C1 segment of cervical spinal cord (tissue), 14 donors: ENCODE measurements around the gene MT1F.
A peak's percentile ranks its signal among the peaks of the same experiment; 100 is the strongest.

Experiments
- DNase-seq, 14 donors: peaks; one replicate each; lab custom pipeline; 2025; lab: John Stamatoyannopoulos, UW

MT1F gene

GRCh38 chr16:56625140-56625942 lies 32.4 kb upstream of the MT1F start, which contains the start of gene MT1E:
TSS of gene MT1E (plus strand) at chr16:56625781. CDS start at chr16:56625852, 71 bp downstream.
- peak in 12 of 14 donors; percentile 24 to 73 (median 50) for DNase-seq

GRCh38 chr16:56625943-56626654 lies 31.7 kb upstream of the MT1F start:
- DNase-seq = peak in 3 of 14 donors; percentile 31 to 72 (median 40)

GRCh38 chr16:56626685-56627084 lies 31.1 kb upstream of the MT1F start:
- DNase-seq = no peak

- no peak for DNase-seq
Measured at GRCh38 chr16:56628486-56629350, 29.0 kb upstream of the MT1F start.

GRCh38 chr16:56629531-56629930 lies 28.2 kb upstream of the MT1F start:
- DNase-seq = no peak

- no peak for DNase-seq
Measured at GRCh38 chr16:56630134-56630533, 27.6 kb upstream of the MT1F start.

GRCh38 chr16:56631197-56631596 lies 26.6 kb upstream of the MT1F start:
- DNase-seq = no peak

- DNase-seq = peak in 1 of 14 donors; percentile 49
Measured at GRCh38 chr16:56631832-56632155, 26.0 kb upstream of the MT1F start.

GRCh38 chr16:56632156-56632847 lies 25.5 kb upstream of the MT1F start, which contains the start of gene MT1M:
TSS of gene MT1M (plus strand) at chr16:56632659. CDS start at chr16:56632732, 73 bp downstream.
- DNase-seq = peak in 10 of 14 donors; percentile 7 to 89 (median 42)

- no peak for DNase-seq
Measured at GRCh38 chr16:56632848-56633365, 24.9 kb upstream of the MT1F start.

GRCh38 chr16:56633535-56633934 lies 24.2 kb upstream of the MT1F start:
- DNase-seq = no peak

- peak in 1 of 14 donors; percentile 54 for DNase-seq
Measured at GRCh38 chr16:56634715-56635440, 22.9 kb upstream of the MT1F start.

- DNase-seq = no peak
Measured at GRCh38 chr16:56635441-56635967, 22.3 kb upstream of the MT1F start.

- DNase-seq = no peak
Measured at GRCh38 chr16:56636616-56637413, 20.9 kb upstream of the MT1F start.

- DNase-seq = peak in 5 of 14 donors; percentile 28 to 73 (median 33)
Measured at GRCh38 chr16:56637814-56638750, 19.7 kb upstream of the MT1F start, which contains the start of gene MT1A. TSS of gene MT1A (plus strand) at chr16:56638666. CDS start at chr16:56638739, 73 bp downstream.

GRCh38 chr16:56639045-56639444 lies 18.7 kb upstream of the MT1F start:
- no peak for DNase-seq

- DNase-seq = no peak
Measured at GRCh38 chr16:56640076-56640475, 17.7 kb upstream of the MT1F start.

GRCh38 chr16:56641166-56641565 lies 16.6 kb upstream of the MT1F start:
- no peak for DNase-seq
